Erythroblast (primary cell): Measurements from ENCODE around the gene XKR7.

Experiments used
- GATA1 ChIP-seq: IDR thresholded peaks from 2 replicates; pipeline ENCODE4 v1.6.1; 2011; ENCODE audit warnings: low read depth, mild to moderate bottlenecking, control low read depth, low read length, moderate library complexity
- POLR2A ChIP-seq: IDR thresholded peaks from 2 replicates; pipeline ENCODE4 v1.6.1; 2011; ENCODE audit warnings: mild to moderate bottlenecking, low read length

DNA sequence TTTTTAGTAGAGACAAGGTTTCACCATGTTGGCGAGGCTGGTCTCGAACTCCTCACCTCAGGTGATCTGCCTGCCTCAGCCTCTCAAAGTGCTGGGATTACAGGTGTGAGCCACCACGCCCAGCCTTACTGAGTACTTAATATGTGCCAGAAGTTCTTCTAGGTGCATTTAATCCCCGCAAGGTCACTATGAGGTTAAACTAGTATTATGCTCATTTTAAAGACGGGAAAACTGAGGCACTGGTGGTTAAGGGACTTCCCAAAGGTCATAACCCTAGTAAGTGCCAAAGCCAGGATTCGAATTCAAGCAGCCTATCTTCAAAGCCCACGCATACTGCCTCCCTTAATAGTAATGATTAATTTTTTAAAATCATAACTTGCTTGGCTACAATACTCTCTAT lies 41.6 kb downstream of the XKR7 start:
- no peak for TF ChIP-seq POLR2A
- TF ChIP-seq GATA1, result no peak
